Choroid plexus epithelial cell (primary cell): ENCODE results near the gene TTC23.

Experiments used
- DNase-seq: peaks from one replicate; pipeline ENCODE4 v3.0.0-alpha.2; 2010; ENCODE audit warnings: low read depth
- H3K4me3 ChIP-seq: 2 replicates; pipeline ENCODE4 v1.5.1; 2011; ENCODE audit warnings: low read depth, mild to moderate bottlenecking, control low read depth, low read length, moderate library complexity
- CTCF ChIP-seq: conservative IDR thresholded peaks from 2 replicates; pipeline ENCODE4 v1.5.1; 2011; ENCODE audit warnings: low read depth, mild to moderate bottlenecking, control low read depth, inconsistent platforms, low read length, moderate library complexity

The TTC23 gene

GRCh38 chr15:99126930-99127329 lies 122.5 kb downstream of the TTC23 start:
- DNase-seq: no peak
- no peak for TF ChIP-seq CTCF
- H3K4me3 ChIP-seq: no peak overlapping the region

- H3K4me3 ChIP-seq: no peak overlapping the region
- no peak for DNase-seq
- no peak for TF ChIP-seq CTCF
Measured at GRCh38 chr15:99126131-99126588, 123.2 kb downstream of the TTC23 start.

GRCh38 chr15:99125061-99125891 lies 124.1 kb downstream of the TTC23 start:
- TF ChIP-seq CTCF: no peak
- DNase-seq: no peak
- no peak overlapping the region for H3K4me3 ChIP-seq

- no peak for TF ChIP-seq CTCF
- no peak for DNase-seq
- no peak overlapping the region for H3K4me3 ChIP-seq
Measured at GRCh38 chr15:99124641-99125040, 124.7 kb downstream of the TTC23 start.

- DNase-seq: peak; percentile 89
- H3K4me3 ChIP-seq: peak overlapping the region; percentile 35
- no peak for TF ChIP-seq CTCF
Measured at GRCh38 chr15:99123713-99124451, 125.5 kb downstream of the TTC23 start.

- H3K4me3 ChIP-seq: peak overlapping the region; percentile 35
- no peak for DNase-seq
- TF ChIP-seq CTCF: no peak
Measured at GRCh38 chr15:99122831-99123712, 126.3 kb downstream of the TTC23 start.
